Mesodermal cell (in vitro differentiated cells): ENCODE results near the gene PPP1R1B.

Experiments used
- H3K27ac ChIP-seq: 2 replicates; pipeline ENCODE4 v1.7.0; 2013; ENCODE audit warnings: mild to moderate bottlenecking, low read depth, low read length, moderate library complexity; ENCODE audit not compliant: severe bottlenecking
- H3K36me3 ChIP-seq: 2 replicates; pipeline ENCODE4 v1.7.1; 2013; ENCODE audit warnings: mild to moderate bottlenecking, low read length, moderate library complexity; ENCODE audit not compliant: control insufficient read depth, insufficient read depth
- H3K4me1 ChIP-seq: one replicate; pipeline ENCODE4 v1.7.1; 2013; ENCODE audit warnings: mild to moderate bottlenecking, low read length; ENCODE audit not compliant: insufficient read depth, control insufficient read depth, poor library complexity, severe bottlenecking
- H3K4me3 ChIP-seq: 2 replicates; pipeline ENCODE4 v1.7.0; 2013; ENCODE audit warnings: low read length, control low read depth, mild to moderate bottlenecking; ENCODE audit not compliant: insufficient read depth, poor library complexity, severe bottlenecking; ENCODE audit errors: extremely low read depth
- H3K9me3 ChIP-seq: 2 replicates; pipeline ENCODE4 v1.7.1; 2013; ENCODE audit warnings: mild to moderate bottlenecking, low read length, moderate library complexity; ENCODE audit not compliant: control insufficient read depth
- WGBS, 2 experiments: methylation state at CpG; one replicate each; pipeline ENCODE4 v1.1.5; 2013; ENCODE audit warnings: missing lambda C conversion rate in 2 of 2; ENCODE audit not compliant: insufficient coverage in 2 of 2; 5-methylcytosine and 5-hydroxymethylcytosine counted together

PPP1R1B gene

GRCh38 chr17:39684369-39685192, 57.8 kb downstream of the PPP1R1B start:
- peaks cover 3% of the 10 kb centered on the region for H3K9me3 ChIP-seq
- no peaks in the 10 kb centered on the region for H3K36me3 ChIP-seq
- H3K4me1 ChIP-seq: peaks cover 13% of the 10 kb centered on the region
- no peak overlapping the region for H3K4me3 ChIP-seq
- 92 to 93% methylated on average over 10 to 11 of the region's 12 CpGs for WGBS, 2 experiments
- no peak overlapping the region for H3K27ac ChIP-seq
